GM19240 (cell line): ENCODE data around the gene PRDM2.

Source experiments
- DNase-seq: peaks from one replicate; pipeline ENCODE4 v3.0.0; 2011; ENCODE audit warnings: low spot score; ENCODE audit not compliant: insufficient read length

Gene PRDM2

GRCh38 chr1:13792419-13792818, 92.4 kb downstream of the PRDM2 start:
- no peak for DNase-seq

GRCh38 chr1:13793088-13793730, 93.2 kb downstream of the PRDM2 start:
- no peak for DNase-seq

- no peak for DNase-seq
Observed at GRCh38 chr1:13794231-13795187, 94.5 kb downstream of the PRDM2 start.

GRCh38 chr1:13797397-13797796, 97.4 kb downstream of the PRDM2 start:
- no peak for DNase-seq

GRCh38 chr1:13798120-13798519, 98.1 kb downstream of the PRDM2 start:
- no peak for DNase-seq

- no peak for DNase-seq
Observed at GRCh38 chr1:13799502-13800283, 99.7 kb downstream of the PRDM2 start.

- no peak for DNase-seq
Observed at GRCh38 chr1:13801232-13801631, 101.2 kb downstream of the PRDM2 start.

GRCh38 chr1:13801655-13802486, 101.9 kb downstream of the PRDM2 start:
- DNase-seq, result no peak

- no peak for DNase-seq
Observed at GRCh38 chr1:13802782-13803545, 103.0 kb downstream of the PRDM2 start.

- no peak for DNase-seq
Observed at GRCh38 chr1:13803546-13804239, 103.7 kb downstream of the PRDM2 start.

GRCh38 chr1:13804240-13804633, 104.2 kb downstream of the PRDM2 start:
- DNase-seq, result no peak

GRCh38 chr1:13805431-13805830, 105.4 kb downstream of the PRDM2 start:
- no peak for DNase-seq

GRCh38 chr1:13806108-13806507, 106.1 kb downstream of the PRDM2 start:
- DNase-seq, result no peak

- DNase-seq, result no peak
Observed at GRCh38 chr1:13807209-13807608, 107.2 kb downstream of the PRDM2 start.

GRCh38 chr1:13808729-13809131, 108.7 kb downstream of the PRDM2 start:
- no peak for DNase-seq

- no peak for DNase-seq
Observed at GRCh38 chr1:13809461-13810159, 109.6 kb downstream of the PRDM2 start.

- DNase-seq, result no peak
Observed at GRCh38 chr1:13812456-13813397, 112.7 kb downstream of the PRDM2 start.
